NCI-H2029 (cell line): ENCODE measurements around the gene PLEK2.
"Not testable (repeated sequence)": the region's sequence is repeated elsewhere in the genome, so short reads cannot be mapped to it uniquely, and the experiment has no call there.

Experiments
- DNase-seq: peaks from one replicate; lab custom pipeline; 2025; lab: John Stamatoyannopoulos, UW

The PLEK2 gene

GRCh38 chr14:67428501-67429031, 16.6 kb upstream of the PLEK2 start:
- DNase-seq, result no peak

- DNase-seq, result peak; percentile 41
These were observed 15.1 kb upstream of the PLEK2 start for GRCh38 chr14:67426983-67427606.

- no peak for DNase-seq
These were observed 14.2 kb upstream of the PLEK2 start for GRCh38 chr14:67426161-67426560.

- DNase-seq, result no peak
These were observed 13.6 kb upstream of the PLEK2 start for GRCh38 chr14:67425608-67426007.

GRCh38 chr14:67424539-67424938, 12.6 kb upstream of the PLEK2 start:
- no peak for DNase-seq

- no peak for DNase-seq
These were observed 11.5 kb upstream of the PLEK2 start for GRCh38 chr14:67423424-67423823.

GRCh38 chr14:67421356-67422224, 9.6 kb upstream of the PLEK2 start:
- no peak for DNase-seq

GRCh38 chr14:67420102-67420739, 8.3 kb upstream of the PLEK2 start:
- no peak for DNase-seq

- no peak for DNase-seq
These were observed 6.6 kb upstream of the PLEK2 start for GRCh38 chr14:67418401-67419191.

GRCh38 chr14:67417633-67418032, 5.7 kb upstream of the PLEK2 start:
- no peak for DNase-seq

GRCh38 chr14:67416810-67417209, 4.8 kb upstream of the PLEK2 start:
- no peak for DNase-seq

GRCh38 chr14:67416085-67416484, 4.1 kb upstream of the PLEK2 start:
- DNase-seq, result no peak

- not testable (repeated sequence) for DNase-seq
These were observed 3.6 kb upstream of the PLEK2 start for GRCh38 chr14:67415610-67416009.

GRCh38 chr14:67413806-67414769, 2.1 kb upstream of the PLEK2 start:
- DNase-seq, result no peak

GRCh38 chr14:67411370-67411769, 595 bp downstream of the PLEK2 start:
- DNase-seq, result no peak

GRCh38 chr14:67410313-67410712, 1.7 kb downstream of the PLEK2 start:
- DNase-seq, result no peak

GRCh38 chr14:67409461-67409860, 2.5 kb downstream of the PLEK2 start:
- DNase-seq, result no peak

- not testable (repeated sequence) for DNase-seq
These were observed 3.7 kb downstream of the PLEK2 start for GRCh38 chr14:67408122-67408801.

- no peak for DNase-seq
These were observed 6.2 kb downstream of the PLEK2 start for GRCh38 chr14:67405771-67406170.

GRCh38 chr14:67400434-67400833, 11.5 kb downstream of the PLEK2 start:
- DNase-seq, result no peak
